ENCODE results near the gene SLC5A2. TPM values are rescaled to one million over a fixed set of nuclear protein-coding genes. Genes with fewer than 3 reads are reported as not detected.
A peak's percentile ranks its signal among the peaks of the same experiment; 100 is the strongest.

The SLC5A2 gene
- total and polyA plus RNA-seq, 3 donors from 2014 or later: 5.8 to 18.1 (median 6.9) TPM

DNA sequence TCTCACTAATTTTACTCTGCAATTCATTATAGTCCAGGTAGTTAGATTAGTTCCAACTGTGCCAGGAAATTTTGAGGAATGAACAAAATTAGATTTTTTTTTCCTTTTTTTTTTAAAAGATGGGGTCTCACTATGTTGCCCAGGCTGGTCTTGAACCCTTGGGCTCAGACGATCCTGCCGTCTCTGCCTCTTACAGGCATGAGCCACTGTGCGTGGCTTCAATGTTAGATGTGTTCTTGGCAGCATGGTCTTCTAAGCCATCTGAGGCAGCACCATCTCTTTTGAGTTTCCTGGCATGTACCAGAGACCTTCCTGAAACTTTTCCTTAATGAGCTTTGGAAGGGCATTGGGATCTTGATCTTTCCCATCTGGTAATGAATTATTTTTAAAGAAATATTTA, 42.2 kb downstream of the SLC5A2 start:
- Histone ChIP-seq H3K4me3 (no peak overlapping the region), H3K9me3 (no peaks in the 10 kb centered on the region), H3K4me1 (peaks cover 9% of the 10 kb centered on the region), H3K27me3 (no peaks in the 10 kb centered on the region), H3K27ac (no peak overlapping the region), H3K36me3 (ENCODE audit: low read depth, missing control alignments) (no peaks in the 10 kb centered on the region)
- intact Hi-C loops (cut with DNase I; ENCODE audit: low total_unique reads): no loop called here
- DNase-seq: no peak
- WGBS, 2 donors: 90 to 91% methylated on average over 3 of the region's 3 CpGs
- no peak for TF ChIP-seq POLR2A (IDR thresholded peaks at IDR 0.05)
- TF ChIP-seq, protein P1, sequence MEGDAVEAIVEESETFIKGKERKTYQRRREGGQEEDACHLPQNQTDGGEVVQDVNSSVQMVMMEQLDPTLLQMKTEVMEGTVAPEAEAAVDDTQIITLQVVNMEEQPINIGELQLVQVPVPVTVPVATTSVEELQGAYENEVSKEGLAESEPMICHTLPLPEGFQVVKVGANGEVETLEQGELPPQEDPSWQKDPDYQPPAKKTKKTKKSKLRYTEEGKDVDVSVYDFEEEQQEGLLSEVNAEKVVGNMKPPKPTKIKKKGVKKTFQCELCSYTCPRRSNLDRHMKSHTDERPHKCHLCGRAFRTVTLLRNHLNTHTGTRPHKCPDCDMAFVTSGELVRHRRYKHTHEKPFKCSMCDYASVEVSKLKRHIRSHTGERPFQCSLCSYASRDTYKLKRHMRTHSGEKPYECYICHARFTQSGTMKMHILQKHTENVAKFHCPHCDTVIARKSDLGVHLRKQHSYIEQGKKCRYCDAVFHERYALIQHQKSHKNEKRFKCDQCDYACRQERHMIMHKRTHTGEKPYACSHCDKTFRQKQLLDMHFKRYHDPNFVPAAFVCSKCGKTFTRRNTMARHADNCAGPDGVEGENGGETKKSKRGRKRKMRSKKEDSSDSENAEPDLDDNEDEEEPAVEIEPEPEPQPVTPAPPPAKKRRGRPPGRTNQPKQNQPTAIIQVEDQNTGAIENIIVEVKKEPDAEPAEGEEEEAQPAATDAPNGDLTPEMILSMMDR (IDR thresholded peaks at IDR 0.05): no peak

DNA sequence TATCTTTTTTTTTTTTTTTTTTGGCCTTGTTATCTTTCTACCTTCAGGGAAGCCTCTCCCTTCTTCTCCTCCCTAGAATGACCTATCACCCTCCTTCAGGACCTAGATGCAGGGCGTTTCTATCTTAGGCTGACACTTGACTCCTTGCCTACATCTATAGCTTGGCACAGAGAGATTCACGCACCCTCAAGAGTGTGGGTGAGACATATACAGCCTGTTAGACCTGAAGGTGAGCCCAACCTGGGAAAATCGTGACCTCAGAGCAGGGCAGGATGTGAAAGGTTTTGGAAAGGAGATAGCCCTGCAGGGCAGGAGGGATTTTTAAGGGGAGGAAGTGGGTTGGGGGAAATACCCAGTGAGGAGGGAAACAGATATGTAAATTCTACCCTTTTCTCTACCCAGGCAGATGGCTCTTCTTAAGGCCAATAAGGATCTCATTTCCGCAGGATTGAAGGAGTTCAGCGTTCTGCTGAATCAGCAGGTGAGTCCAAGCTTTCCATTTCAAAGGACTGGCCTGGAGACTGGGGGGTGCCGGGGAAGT, 44.9 kb downstream of the SLC5A2 start, which contains the start of gene AHSP:
AHSP (plus strand) TSS at position 167 of the 541 bp plus-strand sequence; CDS start at position 407, 240 bp downstream.
- 29 to 53% methylated on average over 6 of the region's 6 CpGs for WGBS, 2 donors
- intact Hi-C loops (cut with DNase I; ENCODE audit: low total_unique reads): no loop called here
- Histone ChIP-seq H3K27ac (no peak within 1 kb of the TSS), H3K4me1 (peaks cover 9% of the 10 kb centered on the region), H3K9me3 (no peaks in the 10 kb centered on the region), H3K36me3 (ENCODE audit: low read depth, missing control alignments) (no peaks in the 10 kb centered on the region), H3K4me3 (peak within 1 kb of the TSS in 1 of 2 donors; percentile 53), H3K27me3 (no peaks in the 10 kb centered on the region)
- no peak for DNase-seq
- TF ChIP-seq, protein P1 (IDR thresholded peaks at IDR 0.05): no peak

DNA sequence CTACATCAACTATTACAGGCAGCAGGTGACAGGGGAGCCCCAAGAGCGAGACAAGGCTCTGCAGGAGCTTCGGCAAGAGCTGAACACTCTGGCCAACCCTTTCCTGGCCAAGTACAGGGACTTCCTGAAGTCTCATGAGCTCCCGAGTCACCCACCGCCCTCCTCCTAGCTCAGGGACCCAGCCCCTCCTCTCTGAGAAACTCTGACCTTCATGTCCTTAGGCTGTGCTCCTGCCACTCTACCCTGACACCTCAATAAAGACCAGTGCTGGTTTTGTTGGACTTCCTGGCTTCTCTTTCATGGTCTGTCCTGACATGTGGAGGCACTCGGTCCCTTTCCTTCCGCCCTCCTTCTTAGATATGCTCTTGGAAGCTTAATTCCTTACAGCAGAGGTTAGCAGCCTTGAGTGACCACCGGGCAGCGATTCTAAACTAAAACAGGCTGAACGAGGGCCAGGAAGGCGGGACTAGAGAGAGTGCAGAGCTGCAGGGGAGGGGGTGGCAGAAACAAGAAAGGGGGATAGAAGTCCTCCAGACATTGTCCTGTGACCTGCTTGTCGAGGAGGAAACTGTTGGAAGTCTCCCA, 45.7 kb downstream of the SLC5A2 start:
- intact Hi-C loops (cut with DNase I; ENCODE audit: low total_unique reads): no loop called here
- no peak for DNase-seq
- Histone ChIP-seq H3K4me3 (peak overlapping the region in 1 of 2 donors; percentile 53), H3K27me3 (no peaks in the 10 kb centered on the region), H3K4me1 (peaks cover 9% of the 10 kb centered on the region), H3K9me3 (no peaks in the 10 kb centered on the region), H3K27ac (no peak overlapping the region), H3K36me3 (ENCODE audit: low read depth, missing control alignments) (no peaks in the 10 kb centered on the region)
- TF ChIP-seq POLR2A (IDR thresholded peaks at IDR 0.05): no peak
- TF ChIP-seq, protein P1 (IDR thresholded peaks at IDR 0.05): no peak
- WGBS, 2 donors: 25 to 26% methylated on average over 11 of the region's 11 CpGs

GRCh38 chr16:31529108-31529936, 46.4 kb downstream of the SLC5A2 start:
- Histone ChIP-seq H3K27me3 (no peaks in the 10 kb centered on the region), H3K4me1 (peaks cover 9% of the 10 kb centered on the region), H3K36me3 (ENCODE audit: low read depth, missing control alignments) (no peaks in the 10 kb centered on the region), H3K9me3 (no peaks in the 10 kb centered on the region), H3K4me3 (peak overlapping the region; percentile 9 to 53), H3K27ac (no peak overlapping the region)
- WGBS, 2 donors: 1 to 4% methylated on average over 18 to 52 of the region's 52 CpGs
- DNase-seq: no peak
- TF ChIP-seq, protein P1 (IDR thresholded peaks at IDR 0.05): no peak
- intact Hi-C loops (cut with DNase I; ENCODE audit: low total_unique reads): no loop called here
